Activated T-helper 1 cell treated with anti-CD3 and anti-CD28 coated beads, Interleukin-12 subunit alpha, Interleukin-12 subunit beta, Interleukin-2, Interleukin-4 antibody, amounts not matched to agents 30 ng/mL and 10 ng/mL and 1 ng/mL, durations not matched to agents 14 hours and 24 hours and 36 hours (primary cell): ENCODE results near the gene LEMD3. TPM values are rescaled to one million over a fixed set of nuclear protein-coding genes. Genes with fewer than 3 reads are reported as not detected.

Source experiments
- DNase-seq: peaks from one replicate; pipeline ENCODE4 v3.0.0; 2021; ENCODE audit warnings: low spot score
- H3K27ac Mint-ChIP-seq: one replicate; pipeline ENCODE4 v1.8.0; 2021; ENCODE audit warnings: mild to moderate bottlenecking, mixed read lengths
- H3K27me3 Mint-ChIP-seq: one replicate; pipeline ENCODE4 v1.8.0; 2022; ENCODE audit warnings: mild to moderate bottlenecking, moderate library complexity, mixed read lengths; ENCODE audit not compliant: insufficient read depth
- H3K36me3 Mint-ChIP-seq: one replicate; pipeline ENCODE4 v1.8.0; 2021; ENCODE audit warnings: low read depth, mixed read lengths
- H3K4me1 Mint-ChIP-seq: one replicate; pipeline ENCODE4 v1.8.0; 2021; ENCODE audit warnings: low read depth, mixed read lengths
- H3K4me3 Mint-ChIP-seq: one replicate; pipeline ENCODE4 v1.8.0; 2021; ENCODE audit warnings: mild to moderate bottlenecking, moderate library complexity, mixed read lengths
- H3K9me3 Mint-ChIP-seq: one replicate; pipeline ENCODE4 v1.8.0; 2021; ENCODE audit warnings: mixed read lengths
- intact Hi-C: fragments of 100-400 bp; cut with micrococcal nuclease; formaldehyde crosslinking; loops from one replicate; pipeline ENCODE4 v1.15.1; 2024
- total RNA-seq: library from RNA; stranded (reverse); gene quantifications from 2 replicates; pipeline ENCODE4 v1.2.3, GENCODE V29; 2022

Gene LEMD3
- total RNA-seq, 1 donor from 2014 or later, result 26.5 TPM

- no peak for DNase-seq
- no peak overlapping the region for H3K27ac Mint-ChIP-seq
- peaks cover 49% of the 10 kb centered on the region for H3K4me1 Mint-ChIP-seq
- H3K27me3 Mint-ChIP-seq, result no peaks in the 10 kb centered on the region
- H3K36me3 Mint-ChIP-seq, result peaks cover 44% of the 10 kb centered on the region
- no peak overlapping the region for H3K4me3 Mint-ChIP-seq
- H3K9me3 Mint-ChIP-seq, result no peaks in the 10 kb centered on the region
- intact Hi-C loops, result no loop called here
Measured at GRCh38 chr12:65182012-65182739, 12.8 kb downstream of the LEMD3 start.

- no peaks in the 10 kb centered on the region for H3K27me3 Mint-ChIP-seq
- no peaks in the 10 kb centered on the region for H3K9me3 Mint-ChIP-seq
- H3K4me1 Mint-ChIP-seq, result peaks cover 71% of the 10 kb centered on the region
- intact Hi-C loops, result no loop called here
- no peak overlapping the region for H3K27ac Mint-ChIP-seq
- H3K4me3 Mint-ChIP-seq, result no peak overlapping the region
- DNase-seq, result no peak
- peaks cover 55% of the 10 kb centered on the region for H3K36me3 Mint-ChIP-seq
Measured at GRCh38 chr12:65184176-65184857, 14.9 kb downstream of the LEMD3 start.

- no peaks in the 10 kb centered on the region for H3K27me3 Mint-ChIP-seq
- no peak overlapping the region for H3K27ac Mint-ChIP-seq
- H3K36me3 Mint-ChIP-seq, result peaks cover 56% of the 10 kb centered on the region
- H3K9me3 Mint-ChIP-seq, result no peaks in the 10 kb centered on the region
- H3K4me3 Mint-ChIP-seq, result no peak overlapping the region
- intact Hi-C loops, result no loop called here
- DNase-seq, result no peak
- H3K4me1 Mint-ChIP-seq, result peaks cover 74% of the 10 kb centered on the region
Measured at GRCh38 chr12:65184858-65185229, 15.5 kb downstream of the LEMD3 start.

GRCh38 chr12:65187665-65188064 lies 18.3 kb downstream of the LEMD3 start:
- DNase-seq, result no peak
- H3K36me3 Mint-ChIP-seq, result peaks cover 53% of the 10 kb centered on the region
- no peaks in the 10 kb centered on the region for H3K9me3 Mint-ChIP-seq
- intact Hi-C loops, result loop anchor here (2.0 kb wide), 2 partner anchors 17 to 19 kb away; partner anchors contain the start of gene LEMD3
- no peaks in the 10 kb centered on the region for H3K27me3 Mint-ChIP-seq
- no peak overlapping the region for H3K4me3 Mint-ChIP-seq
- H3K4me1 Mint-ChIP-seq, result peaks cover 70% of the 10 kb centered on the region
- no peak overlapping the region for H3K27ac Mint-ChIP-seq

- Mint-ChIP-seq H3K4me1 (peaks cover 73% of the 10 kb centered on the region), H3K27ac (no peak overlapping the region), H3K9me3 (no peaks in the 10 kb centered on the region), H3K4me3 (no peak overlapping the region), H3K36me3 (peaks cover 54% of the 10 kb centered on the region), H3K27me3 (no peaks in the 10 kb centered on the region)
- no peak for DNase-seq
- intact Hi-C loops, result loop anchor here (2.0 kb wide), 2 partner anchors 17 to 19 kb away; partner anchors contain the start of gene LEMD3
Measured at GRCh38 chr12:65188179-65188701, 18.9 kb downstream of the LEMD3 start.

- Mint-ChIP-seq H3K9me3 (peaks cover 3% of the 10 kb centered on the region), H3K27me3 (no peaks in the 10 kb centered on the region), H3K36me3 (peaks cover 49% of the 10 kb centered on the region), H3K4me1 (peaks cover 71% of the 10 kb centered on the region), H3K27ac (no peak overlapping the region), H3K4me3 (no peak overlapping the region)
- intact Hi-C loops, result loop anchor here (2.0 kb wide), 2 partner anchors 16 to 20 kb away; partner anchors contain the start of gene LEMD3
- DNase-seq, result no peak
Measured at GRCh38 chr12:65189028-65189718, 19.8 kb downstream of the LEMD3 start.

- H3K4me1 Mint-ChIP-seq, result peaks cover 80% of the 10 kb centered on the region
- intact Hi-C loops, result no loop called here
- no peak for DNase-seq
- H3K27me3 Mint-ChIP-seq, result no peaks in the 10 kb centered on the region
- no peak overlapping the region for H3K4me3 Mint-ChIP-seq
- peaks cover 53% of the 10 kb centered on the region for H3K36me3 Mint-ChIP-seq
- H3K9me3 Mint-ChIP-seq, result peaks cover 30% of the 10 kb centered on the region
- no peak overlapping the region for H3K27ac Mint-ChIP-seq
Measured at GRCh38 chr12:65192963-65193516, 23.7 kb downstream of the LEMD3 start.

GRCh38 chr12:65194949-65195348 lies 25.6 kb downstream of the LEMD3 start:
- DNase-seq, result no peak
- peaks cover 64% of the 10 kb centered on the region for H3K4me1 Mint-ChIP-seq
- H3K36me3 Mint-ChIP-seq, result peaks cover 44% of the 10 kb centered on the region
- no peak overlapping the region for H3K4me3 Mint-ChIP-seq
- peaks cover 30% of the 10 kb centered on the region for H3K9me3 Mint-ChIP-seq
- intact Hi-C loops, result no loop called here
- H3K27ac Mint-ChIP-seq, result no peak overlapping the region
- H3K27me3 Mint-ChIP-seq, result no peaks in the 10 kb centered on the region

- peak overlapping the region; percentile 29 for H3K27ac Mint-ChIP-seq
- intact Hi-C loops, result loop anchor here (2.0 kb wide), 2 partner anchors 15 to 25 kb away; no protein-coding TSS in a partner anchor
- peaks cover 34% of the 10 kb centered on the region for H3K9me3 Mint-ChIP-seq
- peaks cover 47% of the 10 kb centered on the region for H3K36me3 Mint-ChIP-seq
- DNase-seq, result no peak
- H3K4me3 Mint-ChIP-seq, result no peak overlapping the region
- H3K4me1 Mint-ChIP-seq, result peaks cover 66% of the 10 kb centered on the region
- H3K27me3 Mint-ChIP-seq, result no peaks in the 10 kb centered on the region
Measured at GRCh38 chr12:65195387-65196055, 26.1 kb downstream of the LEMD3 start.

- Mint-ChIP-seq H3K4me1 (peaks cover 70% of the 10 kb centered on the region), H3K27me3 (no peaks in the 10 kb centered on the region), H3K27ac (peak overlapping the region; percentile 70), H3K4me3 (peak overlapping the region; percentile 45), H3K36me3 (peaks cover 46% of the 10 kb centered on the region), H3K9me3 (peaks cover 35% of the 10 kb centered on the region)
- DNase-seq, result no peak
- intact Hi-C loops, result loop anchor here (2.0 kb wide), 2 partner anchors 14 to 26 kb away; no protein-coding TSS in a partner anchor
Measured at GRCh38 chr12:65196762-65197567, 27.6 kb downstream of the LEMD3 start.

- intact Hi-C loops, result no loop called here
- no peaks in the 10 kb centered on the region for H3K27me3 Mint-ChIP-seq
- peaks cover 29% of the 10 kb centered on the region for H3K9me3 Mint-ChIP-seq
- peaks cover 64% of the 10 kb centered on the region for H3K4me1 Mint-ChIP-seq
- DNase-seq, result no peak
- H3K36me3 Mint-ChIP-seq, result peaks cover 36% of the 10 kb centered on the region
- no peak overlapping the region for H3K27ac Mint-ChIP-seq
- H3K4me3 Mint-ChIP-seq, result no peak overlapping the region
Measured at GRCh38 chr12:65199604-65200003, 30.2 kb downstream of the LEMD3 start.
